Measurements from ENCODE around the gene CAMK2B. TPM values are rescaled to one million over a fixed set of nuclear protein-coding genes. Genes with fewer than 3 reads are reported as not detected.
"Not testable (repeated sequence)": the region's sequence is repeated elsewhere in the genome, so short reads cannot be mapped to it uniquely, and the experiment has no call there.

CAMK2B gene
- total RNA-seq, 1 experiment from 2014 or later: not detected

DNA sequence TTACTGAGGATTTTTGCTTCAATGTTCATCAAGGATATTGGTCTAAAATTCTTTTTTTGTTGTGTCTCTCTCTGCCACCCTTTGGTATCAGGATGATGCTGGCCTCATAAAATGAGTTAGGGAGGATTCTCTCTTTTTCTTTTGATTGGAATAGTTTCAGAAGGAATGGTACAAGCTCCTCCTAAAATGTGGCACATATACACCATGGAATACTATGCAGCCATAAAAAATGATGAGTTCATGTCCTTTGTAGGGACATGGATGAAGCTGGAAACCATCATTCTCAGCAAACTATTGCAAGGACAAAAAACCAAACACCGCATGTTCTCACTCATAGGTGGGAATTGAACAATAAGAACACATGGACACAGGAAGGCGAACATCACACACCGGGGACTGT, 125.2 kb downstream of the CAMK2B start:
- Histone ChIP-seq H3K4me1 (ENCODE audit: low read length) (peaks cover 21% of the 10 kb centered on the region), H3K79me2 (ENCODE audit: low read length) (peaks cover 43% of the 10 kb centered on the region), H4K20me1 (ENCODE audit: insufficient read depth, low read depth, low read length) (peaks cover 16% of the 10 kb centered on the region), H3K36me3 (ENCODE audit: insufficient read depth, low read length) (peaks cover 10% of the 10 kb centered on the region; the same call in 1 of the 2 replicates), H3K4me2 (ENCODE audit: low read depth, low read length, poor library complexity, severe bottlenecking) (peak overlapping the region; percentile 82)
- not testable (repeated sequence) for H3K9ac ChIP-seq (ENCODE audit: low read length); H2AFZ ChIP-seq (ENCODE audit: low read length); DNase-seq; H3K27me3 ChIP-seq (ENCODE audit: low read length); H3K9me2 ChIP-seq (replicated peaks; ENCODE audit: insufficient read depth, low read length); H3K27ac ChIP-seq (ENCODE audit: low read length); H3K4me3 ChIP-seq (ENCODE audit: low read length); H3K9me3 ChIP-seq (ENCODE audit: low read length)

GRCh38 chr7:44197474-44197873, 127.9 kb downstream of the CAMK2B start:
- Histone ChIP-seq H3K27me3 (ENCODE audit: low read length) (no peaks in the 10 kb centered on the region), H3K79me2 (ENCODE audit: low read length) (peaks cover 17% of the 10 kb centered on the region), H4K20me1 (ENCODE audit: insufficient read depth, low read depth, low read length) (peaks cover 9% of the 10 kb centered on the region), H2AFZ (ENCODE audit: low read length) (no peak overlapping the region; the same call in 1 of the 2 replicates), H3K27ac (ENCODE audit: low read length) (no peak overlapping the region), H3K9me2 (replicated peaks; ENCODE audit: insufficient read depth, low read length) (no peaks in the 10 kb centered on the region), H3K4me3 (ENCODE audit: low read length) (no peak overlapping the region), H3K4me2 (ENCODE audit: low read depth, low read length, poor library complexity, severe bottlenecking) (no peak overlapping the region), H3K4me1 (ENCODE audit: low read length) (peaks cover 12% of the 10 kb centered on the region), H3K9ac (ENCODE audit: low read length) (no peak overlapping the region), H3K36me3 (ENCODE audit: insufficient read depth, low read length) (no peaks in the 10 kb centered on the region), H3K9me3 (ENCODE audit: low read length) (no peaks in the 10 kb centered on the region)
- no peak for DNase-seq

GRCh38 chr7:44196450-44196872, 128.9 kb downstream of the CAMK2B start:
- Histone ChIP-seq H3K36me3 (ENCODE audit: insufficient read depth, low read length) (no peaks in the 10 kb centered on the region), H3K9me2 (replicated peaks; ENCODE audit: insufficient read depth, low read length) (no peaks in the 10 kb centered on the region), H2AFZ (ENCODE audit: low read length) (0 out of 2 replicates have a peak overlapping the region, but pooled peaks have one; percentile 6), H3K27ac (ENCODE audit: low read length) (no peak overlapping the region), H3K79me2 (ENCODE audit: low read length) (peaks cover 7% of the 10 kb centered on the region), H3K9ac (ENCODE audit: low read length) (no peak overlapping the region), H3K27me3 (ENCODE audit: low read length) (no peaks in the 10 kb centered on the region), H3K4me2 (ENCODE audit: low read depth, low read length, poor library complexity, severe bottlenecking) (no peak overlapping the region), H4K20me1 (ENCODE audit: insufficient read depth, low read depth, low read length) (peaks cover under 1% of the 10 kb centered on the region; the same call in 1 of the 2 replicates), H3K9me3 (ENCODE audit: low read length) (no peaks in the 10 kb centered on the region), H3K4me1 (ENCODE audit: low read length) (peaks cover 2% of the 10 kb centered on the region; the same call in 1 of the 2 replicates), H3K4me3 (ENCODE audit: low read length) (no peak overlapping the region)
- DNase-seq: peak; percentile 79

DNA sequence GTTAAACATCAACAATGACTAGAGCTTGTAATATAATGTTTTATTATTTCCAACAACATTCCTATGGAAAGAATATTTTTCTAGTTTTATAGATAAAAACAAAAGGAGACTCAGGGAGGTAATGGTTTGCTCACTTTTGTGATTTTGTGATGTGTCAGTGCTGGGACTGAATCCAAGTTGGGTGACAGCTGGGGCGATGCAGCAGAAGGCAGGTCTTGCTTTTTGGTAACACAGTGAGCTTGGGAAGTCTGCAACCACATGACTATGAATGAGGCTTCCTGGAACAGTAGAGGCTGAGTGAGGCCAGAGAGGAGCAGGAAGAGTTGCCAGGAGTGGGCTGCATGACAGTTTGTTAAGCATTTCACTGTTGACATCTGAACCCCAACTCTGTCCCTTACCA, 129.5 kb downstream of the CAMK2B start:
- Histone ChIP-seq H2AFZ (ENCODE audit: low read length) (no peak overlapping the region), H3K9me3 (ENCODE audit: low read length) (no peaks in the 10 kb centered on the region), H3K27ac (ENCODE audit: low read length) (no peak overlapping the region), H3K4me3 (ENCODE audit: low read length) (no peak overlapping the region), H3K9ac (ENCODE audit: low read length) (no peak overlapping the region), H3K36me3 (ENCODE audit: insufficient read depth, low read length) (no peaks in the 10 kb centered on the region), H3K4me2 (ENCODE audit: low read depth, low read length, poor library complexity, severe bottlenecking) (no peak overlapping the region), H3K79me2 (ENCODE audit: low read length) (peaks cover 1% of the 10 kb centered on the region), H3K4me1 (ENCODE audit: low read length) (peaks cover 2% of the 10 kb centered on the region; the same call in 1 of the 2 replicates), H3K9me2 (replicated peaks; ENCODE audit: insufficient read depth, low read length) (no peaks in the 10 kb centered on the region), H3K27me3 (ENCODE audit: low read length) (no peaks in the 10 kb centered on the region), H4K20me1 (ENCODE audit: insufficient read depth, low read depth, low read length) (no peaks in the 10 kb centered on the region; the same call in 1 of the 2 replicates)
- DNase-seq: no peak

- H3K27ac ChIP-seq (ENCODE audit: low read length): no peak overlapping the region
- H3K36me3 ChIP-seq (ENCODE audit: insufficient read depth, low read length): no peaks in the 10 kb centered on the region
- no peak for DNase-seq
- H3K4me1 ChIP-seq (ENCODE audit: low read length): peaks cover 2% of the 10 kb centered on the region; the same call in 1 of the 2 replicates
- no peak overlapping the region for H3K9ac ChIP-seq (ENCODE audit: low read length)
- H3K4me3 ChIP-seq (ENCODE audit: low read length): no peak overlapping the region
- no peaks in the 10 kb centered on the region for H4K20me1 ChIP-seq (ENCODE audit: insufficient read depth, low read depth, low read length)
- no peaks in the 10 kb centered on the region for H3K9me3 ChIP-seq (ENCODE audit: low read length)
- H3K27me3 ChIP-seq (ENCODE audit: low read length): no peaks in the 10 kb centered on the region
- H2AFZ ChIP-seq (ENCODE audit: low read length): no peak overlapping the region
- H3K79me2 ChIP-seq (ENCODE audit: low read length): no peaks in the 10 kb centered on the region
- no peak overlapping the region for H3K4me2 ChIP-seq (ENCODE audit: low read depth, low read length, poor library complexity, severe bottlenecking)
- H3K9me2 ChIP-seq (replicated peaks; ENCODE audit: insufficient read depth, low read length): no peaks in the 10 kb centered on the region
Observed at GRCh38 chr7:44194562-44195145, 130.7 kb downstream of the CAMK2B start.

DNA sequence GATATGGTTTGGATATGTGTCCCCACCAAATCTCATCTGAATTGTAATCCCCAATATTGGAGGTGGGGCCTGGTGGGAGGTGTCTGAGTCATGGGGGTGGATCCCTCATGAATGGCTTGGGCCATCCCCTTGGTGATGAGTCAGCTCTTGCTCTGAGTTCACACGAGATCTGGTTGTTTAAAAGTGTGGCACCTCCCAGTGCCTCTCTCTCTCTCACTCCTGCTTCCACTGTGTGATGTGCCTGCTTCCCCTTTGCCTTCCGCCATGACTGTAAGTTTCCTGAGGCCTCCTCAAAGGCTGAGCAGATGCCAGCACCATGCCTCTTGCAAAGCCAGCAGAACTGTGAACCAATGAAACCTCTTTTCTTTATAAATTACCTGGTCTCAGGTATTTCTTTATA, 131.3 kb downstream of the CAMK2B start:
- Histone ChIP-seq H3K4me3 (ENCODE audit: low read length) (no peak overlapping the region), H3K79me2 (ENCODE audit: low read length) (no peaks in the 10 kb centered on the region), H3K9me2 (replicated peaks; ENCODE audit: insufficient read depth, low read length) (no peaks in the 10 kb centered on the region), H2AFZ (ENCODE audit: low read length) (no peak overlapping the region), H3K9me3 (ENCODE audit: low read length) (no peaks in the 10 kb centered on the region), H3K27me3 (ENCODE audit: low read length) (no peaks in the 10 kb centered on the region), H3K9ac (ENCODE audit: low read length) (no peak overlapping the region), H4K20me1 (ENCODE audit: insufficient read depth, low read depth, low read length) (no peaks in the 10 kb centered on the region), H3K4me1 (ENCODE audit: low read length) (peaks cover 2% of the 10 kb centered on the region; the same call in 1 of the 2 replicates), H3K4me2 (ENCODE audit: low read depth, low read length, poor library complexity, severe bottlenecking) (no peak overlapping the region), H3K27ac (ENCODE audit: low read length) (no peak overlapping the region), H3K36me3 (ENCODE audit: insufficient read depth, low read length) (no peaks in the 10 kb centered on the region)
- peak; percentile 46 for DNase-seq

GRCh38 chr7:44193011-44193802, 132.2 kb downstream of the CAMK2B start:
- peak; percentile 67 for DNase-seq

DNA sequence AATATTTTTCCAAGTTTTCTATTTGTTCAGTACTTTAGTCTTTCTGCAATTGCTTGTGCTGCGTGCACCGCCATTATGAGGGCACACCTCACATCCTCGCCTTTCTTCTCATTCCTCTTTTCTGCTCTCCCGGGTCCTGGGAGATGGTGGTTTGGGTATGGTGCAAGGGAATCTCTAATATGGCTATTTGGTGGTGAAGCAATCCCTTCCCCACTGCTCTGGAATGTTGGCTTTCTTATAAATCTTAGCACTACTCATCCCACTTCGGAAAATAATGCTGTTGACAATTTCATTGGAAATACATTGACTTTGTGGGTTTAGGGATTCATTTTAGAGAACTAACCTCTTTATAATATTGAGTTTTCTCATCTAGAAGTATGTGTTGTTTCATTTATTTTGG, 134.2 kb downstream of the CAMK2B start:
- Histone ChIP-seq H3K36me3 (ENCODE audit: insufficient read depth, low read length) (no peaks in the 10 kb centered on the region), H4K20me1 (ENCODE audit: insufficient read depth, low read depth, low read length) (no peaks in the 10 kb centered on the region), H3K4me1 (ENCODE audit: low read length) (no peaks in the 10 kb centered on the region), H3K4me2 (ENCODE audit: low read depth, low read length, poor library complexity, severe bottlenecking) (no peak overlapping the region), H3K9me2 (replicated peaks; ENCODE audit: insufficient read depth, low read length) (no peaks in the 10 kb centered on the region), H3K27me3 (ENCODE audit: low read length) (no peaks in the 10 kb centered on the region), H2AFZ (ENCODE audit: low read length) (no peak overlapping the region), H3K27ac (ENCODE audit: low read length) (no peak overlapping the region), H3K9ac (ENCODE audit: low read length) (no peak overlapping the region), H3K9me3 (ENCODE audit: low read length) (no peaks in the 10 kb centered on the region), H3K79me2 (ENCODE audit: low read length) (no peaks in the 10 kb centered on the region), H3K4me3 (ENCODE audit: low read length) (no peak overlapping the region)
- DNase-seq: no peak

More at GRCh38 chr7:44193011-44193802, 132.2 kb downstream of the CAMK2B start:
- Histone ChIP-seq H3K4me3 (ENCODE audit: low read length) (no peak overlapping the region), H3K27me3 (ENCODE audit: low read length) (no peaks in the 10 kb centered on the region), H3K9me3 (ENCODE audit: low read length) (no peaks in the 10 kb centered on the region), H3K4me1 (ENCODE audit: low read length) (peaks cover 2% of the 10 kb centered on the region; the same call in 1 of the 2 replicates), H3K4me2 (ENCODE audit: low read depth, low read length, poor library complexity, severe bottlenecking) (no peak overlapping the region), H3K9ac (ENCODE audit: low read length) (no peak overlapping the region), H3K9me2 (replicated peaks; ENCODE audit: insufficient read depth, low read length) (no peaks in the 10 kb centered on the region), H4K20me1 (ENCODE audit: insufficient read depth, low read depth, low read length) (no peaks in the 10 kb centered on the region), H3K27ac (ENCODE audit: low read length) (no peak overlapping the region), H2AFZ (ENCODE audit: low read length) (no peak overlapping the region), H3K36me3 (ENCODE audit: insufficient read depth, low read length) (no peaks in the 10 kb centered on the region), H3K79me2 (ENCODE audit: low read length) (no peaks in the 10 kb centered on the region)
